HCT116 (cell line): ENCODE results near the gene RPTOR. TPM values are rescaled to one million over a fixed set of nuclear protein-coding genes. Genes with fewer than 3 reads are reported as not detected.

Experiments used
- ATAC-seq: fragments of 200-7000 bp; cut with Tn5 transposase; 2 replicates; pipeline ENCODE4 v1.9.1; 2020; ENCODE audit warnings: mild to moderate bottlenecking, moderate library complexity
- BruUV-seq: library from RNA; stranded (reverse); fragments of 400-500 nt; replicated peaks from 2 replicates; lab custom pipeline; 2021; lab: Mats Ljungman, UMichigan
- CTCF ChIA-PET: fragments of 300-600 bp; sonication (Branson Sonifier 250); formaldehyde crosslinking; loops from one replicate; lab custom pipeline; 2021; ENCODE audit warnings: antibody characterized with exemption; lab: Charles Lee
- POLR2A ChIA-PET: fragments of 300-600, 350-600 bp; sonication (Branson Sonifier 250); formaldehyde crosslinking; loops from one replicate; lab custom pipeline; 2021; ENCODE audit warnings: antibody characterized with exemption; lab: Charles Lee
- RAD21 ChIA-PET, 2 experiments: fragments of 300-600 bp; sonication (Branson Sonifier 250); formaldehyde crosslinking; loops; one replicate each; lab custom pipeline; 2023; ENCODE audit warnings: low total read pairs in 2 of 2; ENCODE audit not compliant: uncharacterized antibody in 2 of 2, unreplicated experiment in 2 of 2, low non-redundant PET in 1 of 2; lab: Charles Lee
- DNase-seq: peaks from one replicate; pipeline ENCODE4 v3.0.0-alpha.2; 2010; ENCODE audit warnings: low read depth, low spot score
- H2AFZ ChIP-seq: fragments of 200-600 bp; shearing (Covaris generic), sonication (generic); 2 replicates; pipeline ENCODE4 v1.6.1; 2017; ENCODE audit warnings: low read depth, mixed run types, mixed read lengths, antibody characterized with exemption, low read length; ENCODE audit not compliant: poor library complexity, severe bottlenecking
- H3K27ac ChIP-seq: 2 replicates; pipeline ENCODE4 v1.5.1; 2012; ENCODE audit warnings: low read depth, low read length
- H3K27me3 ChIP-seq: fragments of 200-600 bp; sonication (generic); 2 replicates; pipeline ENCODE4 v1.6.1; 2016; ENCODE audit warnings: mixed run types, low read length, mixed read lengths; ENCODE audit not compliant: insufficient read depth
- H3K36me3 ChIP-seq, 2 experiments: fragments of 200-500 bp in 1 of 2; fragments of 200-600 bp in 1 of 2; sonication (Bioruptor generic) in 1 of 2; sonication (generic) in 1 of 2; 2 replicates each; pipeline versions ENCODE4 v1.5.1 to v1.6.1; 2014 to 2016; ENCODE audit warnings: low read length in 2 of 2, inconsistent platforms in 1 of 2, mixed read lengths in 1 of 2, mixed run types in 1 of 2; ENCODE audit not compliant: insufficient read depth in 2 of 2, control insufficient read depth in 1 of 2
- H3K4me1 ChIP-seq, 2 experiments: fragments of 200-600 bp in 1 of 2; sonication (generic) in 1 of 2; 2 replicates each; pipeline versions ENCODE4 v1.5.1 to v1.6.1; 2012 to 2017; ENCODE audit warnings: low read length in 2 of 2, inconsistent platforms in 1 of 2, mild to moderate bottlenecking in 1 of 2, mixed read lengths in 1 of 2, mixed run types in 1 of 2, moderate library complexity in 1 of 2; ENCODE audit not compliant: insufficient read depth in 2 of 2, control insufficient read depth in 1 of 2
- H3K4me2 ChIP-seq: fragments of 200-600 bp; sonication (generic); 2 replicates; pipeline ENCODE4 v1.6.1; 2017; ENCODE audit warnings: mixed run types, low read length, mixed read lengths
- H3K4me3 ChIP-seq, 2 experiments: fragments of 200-600 bp in 1 of 2; sonication (generic) in 1 of 2; replicated peaks in 1 of 2; 2 replicates each; pipeline ENCODE4 v1.5.1; 2011 to 2016; ENCODE audit warnings: low read length in 2 of 2, control low read depth in 1 of 2, low read depth in 1 of 2, mild to moderate bottlenecking in 1 of 2, mixed read lengths in 1 of 2, mixed run types in 1 of 2
- H3K79me2 ChIP-seq: fragments of 200-600 bp; sonication (generic); 2 replicates; pipeline ENCODE4 v1.6.1; 2017; ENCODE audit warnings: mild to moderate bottlenecking, mixed run types, low read length, moderate library complexity, mixed read lengths; ENCODE audit not compliant: insufficient read depth
- H3K9ac ChIP-seq: fragments of 200-600 bp; sonication (generic); 2 replicates; pipeline ENCODE4 v1.6.1; 2016; ENCODE audit warnings: low read length, mixed read lengths
- H3K9me2 ChIP-seq: fragments of 200-600 bp; sonication (generic), shearing (Covaris generic); 2 replicates; pipeline ENCODE4 v1.6.1; 2017; ENCODE audit warnings: mixed run types, mild to moderate bottlenecking, moderate library complexity; ENCODE audit not compliant: insufficient read depth
- H3K9me3 ChIP-seq, 2 experiments: fragments of 200-500 bp in 1 of 2; fragments of 200-600 bp in 1 of 2; sonication (Bioruptor generic) in 1 of 2; sonication (generic) in 1 of 2; 2 replicates each; pipeline ENCODE4 v1.6.1; 2014 to 2017; ENCODE audit warnings: low read length in 2 of 2, mixed read lengths in 2 of 2, inconsistent platforms in 1 of 2, low read depth in 1 of 2, mild to moderate bottlenecking in 1 of 2, mixed run types in 1 of 2, moderate library complexity in 1 of 2; ENCODE audit not compliant: control insufficient read depth in 1 of 2, insufficient read depth in 1 of 2
- H4K20me1 ChIP-seq: fragments of 200-600 bp; sonication (generic), shearing (Covaris generic); 2 replicates; pipeline ENCODE4 v1.6.1; 2017; ENCODE audit warnings: mixed run types, mild to moderate bottlenecking, moderate library complexity; ENCODE audit not compliant: insufficient read depth
- CEBPB ChIP-seq: IDR thresholded peaks from 2 replicates; pipeline ENCODE4 v1.6.1; 2012; ENCODE audit warnings: low read depth
- EGR1 ChIP-seq: IDR thresholded peaks from 2 replicates; pipeline ENCODE4 v1.6.1; 2012; ENCODE audit warnings: low read depth
- EZH2 ChIP-seq: fragments of 200-600 bp; sonication (generic); IDR thresholded peaks from 2 replicates; pipeline ENCODE4 v1.6.1; 2017; ENCODE audit warnings: antibody characterized with exemption, mixed run types
- EZH2phosphoT487 ChIP-seq: fragments of 200-600 bp; IDR thresholded peaks from 2 replicates; pipeline ENCODE4 v1.6.1; 2018; ENCODE audit warnings: antibody characterized with exemption, borderline replicate concordance
- REST ChIP-seq: IDR thresholded peaks from 2 replicates; pipeline ENCODE4 v1.6.1; 2012; ENCODE audit warnings: low read depth
- SP1 ChIP-seq: IDR thresholded peaks from 2 replicates; pipeline ENCODE4 v1.6.1; 2012; ENCODE audit warnings: low read depth
- ZFX ChIP-seq: fragments of 450-650 bp; IDR thresholded peaks from 2 replicates; pipeline ENCODE4 v1.6.1; 2017
- ZNF274 ChIP-seq: fragments of 200-500 bp; sonication (Bioruptor generic); IDR thresholded peaks from 2 replicates; pipeline ENCODE4 v1.6.1; 2014; ENCODE audit warnings: mild to moderate bottlenecking, low read depth, low read length, inconsistent platforms
- intact Hi-C: fragments of 100-400 bp; cut with micrococcal nuclease; formaldehyde crosslinking; loops from 2 replicates; pipeline ENCODE4 v1.10.0; 2022
- total RNA-seq: library from RNA; stranded (reverse); gene quantifications from one replicate; pipeline ENCODE4 v1.2.1, GENCODE V29; 2021; ENCODE audit not compliant: unreplicated experiment

Gene RPTOR
- total RNA-seq, 1 experiment from 2014 or later, result 69.5 TPM

- ChIA-PET POLR2A (interaction anchor here (0.7 kb wide), 1 partner anchor 92 kb away, joined by 4 read pairs; no protein-coding TSS in a partner anchor), RAD21 (no interaction called here), CTCF (no interaction called here)
- no peaks in the 10 kb centered on the region for H3K9me2 ChIP-seq
- H2AFZ ChIP-seq, result no peak overlapping the region
- no peak for ATAC-seq
- BruUV-seq, result no TSS peak
- no peak overlapping the region for H3K4me2 ChIP-seq
- no peak for DNase-seq
- H3K36me3 ChIP-seq, result no peaks in the 10 kb centered on the region
- H3K79me2 ChIP-seq, result no peaks in the 10 kb centered on the region
- intact Hi-C loops, result no loop called here
- H3K27me3 ChIP-seq, result no peaks in the 10 kb centered on the region
- no peak overlapping the region for H3K9ac ChIP-seq
- H3K4me3 ChIP-seq, result no peak overlapping the region
- H4K20me1 ChIP-seq, result no peaks in the 10 kb centered on the region
- no peak overlapping the region for H3K27ac ChIP-seq
- TF ChIP-seq EZH2 (no peak), EZH2phosphoT487 (no peak), CEBPB (no peak), REST (no peak), ZNF274 (no peak), ZFX (no peak), SP1 (no peak), EGR1 (no peak)
- no peaks in the 10 kb centered on the region; a peak in 1 of 4 replicates for H3K4me1 ChIP-seq
- no peaks in the 10 kb centered on the region for H3K9me3 ChIP-seq
Measured at GRCh38 chr17:80957461-80957941, 412.9 kb downstream of the RPTOR start.
